GM15510 (cell line): ENCODE data around the gene CPEB2.

Experiments
- POLR2A ChIP-seq: IDR thresholded peaks from 3 replicates; pipeline ENCODE4 v1.6.1; 2011; ENCODE audit warnings: borderline replicate concordance; ENCODE audit not compliant: insufficient read length; ENCODE audit errors: extremely low read depth

The CPEB2 gene

GRCh38 chr4:15001869-15002658 lies at the start of gene CPEB2:
TSS of gene CPEB2 (plus strand) at chr4:15002481. CDS start at chr4:15002674, 193 bp downstream.
- TF ChIP-seq POLR2A: peak; percentile 99

- no peak for TF ChIP-seq POLR2A
Observed at GRCh38 chr4:14958436-14958835, 43.8 kb upstream of the CPEB2 start.

GRCh38 chr4:14961292-14961691 lies 41.0 kb upstream of the CPEB2 start:
- no peak for TF ChIP-seq POLR2A

- TF ChIP-seq POLR2A: no peak
Observed at GRCh38 chr4:14965071-14965470, 37.2 kb upstream of the CPEB2 start.

- no peak for TF ChIP-seq POLR2A
Observed at GRCh38 chr4:14967982-14968381, 34.3 kb upstream of the CPEB2 start.

- no peak for TF ChIP-seq POLR2A
Observed at GRCh38 chr4:14977830-14978229, 24.5 kb upstream of the CPEB2 start.

GRCh38 chr4:14984448-14984847 lies 17.8 kb upstream of the CPEB2 start:
- TF ChIP-seq POLR2A: no peak

GRCh38 chr4:14985161-14985560 lies 17.1 kb upstream of the CPEB2 start:
- no peak for TF ChIP-seq POLR2A

- TF ChIP-seq POLR2A: no peak
Observed at GRCh38 chr4:14985843-14986242, 16.4 kb upstream of the CPEB2 start.

- no peak for TF ChIP-seq POLR2A
Observed at GRCh38 chr4:14987054-14987453, 15.2 kb upstream of the CPEB2 start.

GRCh38 chr4:14990484-14990883 lies 11.8 kb upstream of the CPEB2 start:
- no peak for TF ChIP-seq POLR2A

GRCh38 chr4:14994242-14994641 lies 8.0 kb upstream of the CPEB2 start:
- no peak for TF ChIP-seq POLR2A

GRCh38 chr4:15001248-15001868 lies 923 bp upstream of the CPEB2 start:
- no peak for TF ChIP-seq POLR2A

- no peak for TF ChIP-seq POLR2A
Observed at GRCh38 chr4:15002659-15003400, 549 bp downstream of the CPEB2 start.

- no peak for TF ChIP-seq POLR2A
Observed at GRCh38 chr4:15003401-15003890, 1.2 kb downstream of the CPEB2 start.

- no peak for TF ChIP-seq POLR2A
Observed at GRCh38 chr4:15003891-15004738, 1.8 kb downstream of the CPEB2 start.
